C4-2B (cell line): ENCODE measurements around the gene ATRAID.
"Not testable (repeated sequence)": the region's sequence is repeated elsewhere in the genome, so short reads cannot be mapped to it uniquely, and the experiment has no call there.

Source experiments
- H3K27ac ChIP-seq: fragments of 450-650 bp; 2 replicates; pipeline ENCODE4 v1.5.1; 2017
- CTCF ChIP-seq: fragments of 450-650 bp; conservative IDR thresholded peaks from 2 replicates; pipeline ENCODE4 v1.5.1; 2017; ENCODE audit warnings: mild to moderate bottlenecking
- ZFX ChIP-seq: fragments of 450-650 bp; IDR thresholded peaks from 2 replicates; pipeline ENCODE4 v1.6.1; 2017

The ATRAID gene

GRCh38 chr2:27185331-27186026 is 26.4 kb upstream of the ATRAID start:
- H3K27ac ChIP-seq, result no peak overlapping the region
- TF ChIP-seq CTCF (no peak), ZFX (no peak)

GRCh38 chr2:27186613-27187345 is 25.1 kb upstream of the ATRAID start:
- TF ChIP-seq CTCF (no peak), ZFX (no peak)
- H3K27ac ChIP-seq, result no peak overlapping the region

GRCh38 chr2:27189989-27190388 is 21.9 kb upstream of the ATRAID start:
- H3K27ac ChIP-seq, result no peak overlapping the region
- no peak for TF ChIP-seq CTCF
- TF ChIP-seq ZFX, result no peak

GRCh38 chr2:27191070-27191829 is 20.6 kb upstream of the ATRAID start:
- no peak overlapping the region for H3K27ac ChIP-seq

GRCh38 chr2:27194538-27195354 is 17.1 kb upstream of the ATRAID start:
- TF ChIP-seq ZFX, result no peak
- TF ChIP-seq CTCF, result no peak
- H3K27ac ChIP-seq, result no peak overlapping the region

More at GRCh38 chr2:27191070-27191829, 20.6 kb upstream of the ATRAID start:
- TF ChIP-seq CTCF (peak; percentile 50), ZFX (no peak)

GRCh38 chr2:27195799-27196198 is 16.0 kb upstream of the ATRAID start:
- not testable (repeated sequence) for H3K27ac ChIP-seq

GRCh38 chr2:27198068-27198467 is 13.8 kb upstream of the ATRAID start:
- not testable (repeated sequence) for H3K27ac ChIP-seq
